ENCODE results near the gene BTG3. TPM values are rescaled to one million over a fixed set of nuclear protein-coding genes. Genes with fewer than 3 reads are reported as not detected.

Gene BTG3
- total RNA-seq, 1 experiment from 2014 or later = 135 TPM

Other genes with a start within 250 kb of the BTG3 start
- gene CXADR, start 99.9 kb downstream of the BTG3 start, total RNA-seq (2014; rRNA removed; shearing (Covaris generic)) = 17.7 and 24.1 TPM in 2 replicates
- 10.9 and 18.4 TPM in 2 replicates for gene C21orf91, start 206.5 kb upstream of the BTG3 start, total RNA-seq (2014; rRNA removed; shearing (Covaris generic))

Measured in M059J (cell line).